ENCODE results near the gene GLE1.
"Not testable (repeated sequence)": the region's sequence is repeated elsewhere in the genome, so short reads cannot be mapped to it uniquely, and the experiment has no call there.

GLE1 gene

GRCh38 chr9:128552744-128553440 lies 48.4 kb downstream of the GLE1 start:
- no peak for DNase-seq

- DNase-seq: no peak
Measured at GRCh38 chr9:128553728-128554127, 49.2 kb downstream of the GLE1 start.

DNA sequence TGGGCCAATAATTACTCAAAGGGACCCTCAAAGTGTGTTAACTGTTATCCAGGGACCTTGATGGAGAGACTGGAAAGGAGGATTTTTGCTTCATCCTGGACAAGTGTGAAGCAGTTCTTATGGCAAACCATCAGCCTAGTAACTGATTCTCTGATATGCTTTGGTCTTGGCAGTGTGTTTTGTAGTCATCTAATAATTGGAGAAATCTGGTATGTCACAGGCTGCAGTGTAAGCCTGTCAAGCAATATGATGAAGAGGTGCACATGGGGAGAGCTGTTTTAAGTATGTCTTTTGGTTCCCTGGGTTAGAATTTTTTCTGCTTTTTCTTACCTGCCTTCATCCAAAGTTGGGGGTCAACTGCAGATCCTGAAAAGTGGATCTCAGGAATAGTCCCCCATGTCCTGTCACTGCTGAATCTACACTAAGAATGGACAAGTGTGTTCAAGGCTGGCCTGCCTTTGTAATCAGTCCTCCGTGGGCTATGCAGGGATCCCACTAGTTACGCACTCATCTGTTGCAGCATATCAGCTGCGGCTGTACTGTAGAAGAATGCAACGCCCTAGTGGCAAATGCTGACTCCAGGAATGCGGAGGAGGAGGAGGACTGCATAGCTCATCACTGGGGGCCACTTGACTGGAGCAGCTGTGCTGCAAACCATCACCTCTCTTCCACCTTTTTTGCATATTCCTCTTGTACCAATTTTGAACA lies 49.8 kb downstream of the GLE1 start:
- peak; percentile 51 to 53 for DNase-seq

- no peak for DNase-seq
Measured at GRCh38 chr9:128555180-128555721, 50.7 kb downstream of the GLE1 start.

DNA sequence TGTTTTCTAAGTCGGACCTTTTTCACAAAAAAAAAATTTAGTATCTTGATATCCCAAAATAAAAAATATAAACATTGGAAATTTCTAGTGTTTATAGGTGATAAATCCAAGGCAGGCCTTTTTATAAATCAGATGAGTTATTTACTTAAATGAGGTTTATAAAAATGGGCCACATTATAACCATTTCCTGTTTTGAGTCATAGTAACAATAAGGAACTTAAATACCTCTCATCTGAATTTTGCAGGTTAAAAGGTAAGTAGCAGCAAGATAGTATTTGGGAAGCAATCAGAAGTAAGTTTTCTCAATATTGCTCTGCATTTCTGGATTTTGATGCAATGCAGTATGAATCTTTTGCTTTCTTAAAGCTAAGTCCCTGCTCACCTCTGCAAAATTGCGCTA lies 51.8 kb downstream of the GLE1 start:
- DNase-seq: no peak

DNA sequence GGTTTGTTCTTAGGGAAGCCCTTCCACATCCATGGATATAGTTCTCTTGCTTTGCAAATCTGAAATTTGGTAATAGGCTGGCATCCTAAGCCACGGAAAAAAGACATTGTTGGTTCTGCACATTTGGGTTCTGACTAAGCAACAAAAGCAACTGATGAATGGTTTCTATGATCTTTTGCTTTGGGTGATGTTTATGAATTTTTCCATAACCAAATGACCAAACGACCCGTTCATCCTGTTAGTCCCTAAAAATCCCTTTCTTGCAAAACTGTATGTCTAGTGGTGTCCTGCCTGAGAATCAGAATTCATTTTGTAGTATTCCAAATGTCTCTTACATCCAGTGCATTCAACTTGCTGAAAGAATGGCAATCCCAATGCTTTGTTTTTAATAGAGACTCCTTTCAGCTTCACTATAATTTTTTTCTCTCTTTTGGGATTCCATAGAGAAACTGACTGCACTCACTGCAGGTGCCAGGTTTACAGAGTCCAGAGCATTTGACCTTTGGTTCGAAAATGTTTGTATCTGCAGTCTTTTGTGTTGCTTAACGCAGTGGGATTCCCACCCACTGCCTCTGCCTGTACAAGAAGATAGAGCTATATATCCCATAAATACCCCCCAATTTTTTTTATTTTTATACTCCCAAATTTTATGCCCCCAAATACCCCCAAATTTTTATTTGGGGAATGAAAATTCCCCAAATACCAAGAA lies 52.6 kb downstream of the GLE1 start:
- DNase-seq: no peak

DNA sequence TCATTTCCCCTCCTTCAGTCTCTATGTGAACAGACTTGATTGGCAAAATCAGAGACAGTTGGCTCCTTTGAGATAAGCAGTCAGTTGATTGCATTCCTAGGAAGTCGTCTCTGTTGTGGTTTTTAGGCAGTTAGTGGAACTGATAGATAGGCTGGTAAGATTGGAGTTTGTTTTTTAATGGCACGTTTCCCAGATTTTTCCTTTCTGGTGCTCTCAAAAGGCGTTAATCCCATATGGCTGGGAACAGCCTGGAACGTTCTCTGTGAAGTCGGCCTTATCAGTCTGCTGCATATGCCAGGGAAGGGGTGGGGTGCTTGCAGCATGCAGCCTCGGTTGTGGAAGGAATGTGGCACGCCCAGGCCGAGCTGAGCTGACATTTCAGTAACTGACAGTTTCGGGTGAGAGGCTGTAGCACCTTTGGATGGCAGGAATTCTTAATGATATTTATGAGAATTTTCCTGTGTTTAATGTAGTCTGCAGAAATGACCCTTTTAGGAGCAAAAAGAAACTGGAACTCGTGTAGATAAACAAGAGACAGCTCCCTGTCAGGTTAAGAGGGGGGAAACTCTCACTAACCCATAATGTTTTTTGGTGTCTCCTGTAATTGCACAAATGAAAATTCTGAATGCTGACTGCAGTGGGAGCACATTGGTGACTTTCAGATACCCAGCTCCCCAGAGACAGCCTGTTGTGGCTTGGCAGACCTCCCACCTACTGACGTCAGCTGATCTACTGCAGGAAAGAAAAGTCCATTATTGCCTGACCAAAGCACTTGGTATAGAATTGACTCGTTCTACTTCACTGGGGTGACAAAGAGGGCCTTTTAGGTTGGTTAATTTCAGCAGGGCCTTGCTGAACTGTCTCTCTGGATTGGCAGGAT lies 54.2 kb downstream of the GLE1 start:
- peak; percentile 73 to 74 for DNase-seq

GRCh38 chr9:128565578-128565977 lies 61.1 kb downstream of the GLE1 start:
- DNase-seq: no peak

DNA sequence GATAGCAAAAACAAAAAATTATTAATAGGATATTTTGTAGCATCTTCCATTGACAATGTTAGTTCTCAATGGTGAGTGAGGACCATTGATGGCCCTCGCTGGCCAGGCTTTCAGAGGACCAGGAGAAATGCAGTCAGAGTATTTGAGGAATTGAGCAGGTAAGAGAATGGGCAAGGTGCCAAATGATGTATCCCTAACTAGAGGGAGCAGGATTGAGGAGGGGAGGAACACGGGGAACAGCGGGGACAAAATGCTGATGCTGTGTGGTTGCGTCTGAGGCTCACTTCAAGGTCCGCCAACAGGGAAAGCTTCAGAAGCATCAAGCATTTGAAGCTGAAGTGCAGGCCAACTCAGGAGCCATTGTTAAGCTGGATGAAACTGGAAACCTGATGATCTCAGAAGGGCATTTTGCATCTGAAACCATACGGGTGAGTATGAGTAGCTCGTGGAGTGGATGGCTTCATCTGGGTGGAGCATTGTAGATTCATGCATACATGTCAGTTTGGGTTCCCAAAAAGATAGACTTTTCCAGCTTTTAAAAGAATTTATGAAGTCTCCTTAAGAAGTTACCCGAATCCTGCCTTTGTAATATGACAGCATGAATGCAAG lies 64.1 kb downstream of the GLE1 start:
- DNase-seq: no peak

DNA sequence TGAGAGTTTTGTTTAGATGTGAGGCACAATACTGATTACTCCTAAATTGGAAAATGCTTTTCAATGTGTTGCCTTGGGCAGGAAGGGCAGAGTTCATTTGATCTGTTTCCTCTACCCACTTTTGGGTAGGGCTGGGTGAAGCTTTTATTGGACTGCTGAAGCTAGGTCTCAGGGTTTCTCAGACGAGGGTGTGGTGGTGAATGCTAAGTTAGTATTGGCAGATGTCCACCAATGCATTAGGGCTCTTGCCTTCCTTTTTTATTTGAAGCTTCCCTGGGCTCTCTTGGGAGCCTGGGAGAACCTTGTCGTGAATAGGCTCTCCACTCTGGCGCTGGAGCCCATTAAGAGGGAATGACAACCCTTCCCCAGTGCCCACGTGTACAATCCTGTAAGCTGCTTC lies 71.0 kb downstream of the GLE1 start:
- no peak for DNase-seq

- DNase-seq: no peak
Measured at GRCh38 chr9:128575916-128576315, 71.4 kb downstream of the GLE1 start.

GRCh38 chr9:128577206-128577605 lies 72.7 kb downstream of the GLE1 start:
- no peak for DNase-seq

GRCh38 chr9:128579194-128579593 lies 74.7 kb downstream of the GLE1 start:
- no peak for DNase-seq

DNA sequence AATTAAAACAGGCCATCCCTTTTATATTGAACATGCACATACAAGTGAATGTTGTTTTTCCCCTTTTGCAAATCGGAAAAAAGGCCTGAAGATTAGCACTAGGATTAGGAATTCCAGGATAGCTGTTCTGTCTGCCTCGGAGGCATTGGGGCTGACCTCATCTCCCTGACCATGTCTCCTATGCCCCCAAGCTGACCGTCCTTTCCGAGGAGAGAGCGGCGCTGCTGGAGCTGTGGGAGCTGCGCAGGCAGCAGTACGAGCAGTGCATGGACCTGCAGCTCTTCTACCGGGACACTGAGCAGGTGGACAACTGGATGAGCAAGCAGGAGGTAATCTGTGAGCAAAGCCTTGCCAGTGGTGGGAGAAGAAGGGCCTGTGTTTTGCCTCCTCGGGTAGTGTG lies 76.2 kb downstream of the GLE1 start:
- no peak for DNase-seq

DNA sequence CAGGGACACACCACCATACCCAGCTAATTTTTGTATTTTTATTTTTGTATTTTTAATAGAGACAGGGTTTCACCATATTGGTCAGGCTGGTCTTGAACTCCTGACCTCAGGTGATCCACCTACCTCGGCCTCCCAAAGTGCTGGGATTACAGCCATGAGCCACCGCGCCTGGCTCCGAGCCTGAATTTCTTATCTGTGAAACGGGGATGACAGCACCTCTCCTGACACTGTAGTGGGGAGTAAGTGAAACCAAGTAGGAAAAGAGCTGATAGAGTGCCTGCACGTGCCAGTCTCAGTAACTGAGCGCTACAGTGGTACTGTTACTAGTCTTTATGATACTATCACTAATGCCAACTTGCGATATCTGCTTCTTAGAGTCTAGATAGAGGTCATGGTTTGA lies 80.6 kb downstream of the GLE1 start:
- DNase-seq: not testable (repeated sequence)

DNA sequence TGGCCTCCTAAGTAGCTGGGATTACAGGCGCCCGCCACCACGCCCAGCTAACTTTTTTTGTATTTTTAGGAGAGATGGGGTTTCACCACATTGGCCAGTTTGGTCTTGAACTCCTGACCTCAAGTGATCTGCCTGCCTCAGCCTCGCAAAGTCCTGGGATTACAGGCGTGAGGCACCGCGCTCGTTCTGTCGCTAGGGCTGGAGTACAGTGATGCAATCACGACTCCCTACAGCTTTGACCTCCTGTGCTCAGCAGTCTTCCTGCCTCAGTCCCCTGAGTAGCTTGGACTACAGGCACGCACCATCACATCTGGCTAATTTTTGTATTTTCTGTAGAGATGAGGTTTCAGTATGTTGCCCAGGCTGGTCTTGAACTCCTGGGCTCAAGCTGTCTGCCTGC lies 82.4 kb downstream of the GLE1 start:
- DNase-seq: not testable (repeated sequence)

- DNase-seq: peak; percentile 48 to 67
Measured at GRCh38 chr9:128587453-128587852, 82.9 kb downstream of the GLE1 start.

GRCh38 chr9:128588581-128589233 lies 84.2 kb downstream of the GLE1 start:
- DNase-seq: no peak

All from activated T-cell treated with anti-CD3 and anti-CD28 coated beads, Interleukin-2, amount 50 U/mL, for 48 hours (primary cell).